ENCODE data around the gene RAP1GAP. TPM values are rescaled to one million over a fixed set of nuclear protein-coding genes. Genes with fewer than 3 reads are reported as not detected.

The RAP1GAP gene
- total RNA-seq, 1 experiment from 2014 or later: 13.4 TPM

DNA sequence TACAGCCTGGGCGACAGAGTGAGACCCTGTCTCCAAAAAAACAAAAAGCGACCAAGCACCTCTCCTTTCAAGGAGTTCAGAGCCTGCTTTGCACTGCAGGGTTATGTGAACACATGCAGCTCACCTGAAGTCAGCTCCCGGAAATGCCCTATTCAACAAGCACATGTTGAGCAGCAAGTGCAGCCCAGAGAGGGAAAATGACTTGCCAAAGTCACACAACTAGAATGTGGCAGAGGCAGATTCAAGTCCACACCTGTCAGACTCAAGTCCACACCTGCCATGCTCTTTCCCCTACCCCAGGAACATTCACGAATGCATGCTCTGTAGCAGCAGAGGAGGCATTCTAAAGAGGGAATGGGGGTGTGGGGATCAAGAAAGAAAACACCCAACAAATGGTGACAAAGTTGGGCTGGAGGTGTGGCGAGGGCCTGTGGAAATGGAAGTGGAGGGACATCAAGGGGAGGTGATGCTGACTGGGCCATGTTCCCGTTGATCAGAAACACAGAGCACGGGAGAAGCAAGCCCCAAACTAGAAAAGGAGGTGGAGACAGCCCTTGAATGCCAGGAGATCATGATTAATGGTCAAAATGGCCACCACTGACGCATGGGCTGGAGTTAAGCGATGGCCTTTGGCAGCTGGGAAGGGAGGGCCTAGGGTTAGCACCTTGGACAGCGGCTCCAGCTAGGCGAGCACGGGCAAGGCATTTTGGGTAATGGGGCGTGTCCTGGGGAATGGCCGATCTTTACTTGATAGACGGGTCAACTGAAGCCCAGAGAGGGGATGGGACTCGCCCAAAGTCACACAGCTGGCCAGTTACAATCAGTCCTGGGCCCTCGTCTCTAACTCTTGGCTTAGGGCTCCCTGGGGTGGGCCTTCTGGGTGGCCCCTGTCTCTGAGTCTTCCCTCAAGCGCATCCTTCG lies 21.5 kb downstream of the RAP1GAP start:
- ATAC-seq (peak; percentile 82), DNase-seq (ENCODE audit: low read depth, low spot score) (peak; percentile 67)
- POLR2A ChIA-PET: interaction anchor here (1.0 kb wide), 1 partner anchor 377 kb away, joined by 3 read pairs; no protein-coding TSS in a partner anchor
- Histone ChIP-seq H3K9me2 (ENCODE audit: insufficient read depth) (no peaks in the 10 kb centered on the region), H3K4me3 (replicated peaks in 1 of 2; ENCODE audit: low read depth in 1 of 2, low read length in 2 of 2) (no peak overlapping the region), H4K20me1 (ENCODE audit: insufficient read depth) (no peaks in the 10 kb centered on the region), H3K27ac (ENCODE audit: low read depth, low read length) (no peak overlapping the region), H3K36me3 (ENCODE audit: control insufficient read depth in 1 of 2, insufficient read depth in 2 of 2, low read length in 2 of 2) (no peaks in the 10 kb centered on the region), H3K79me2 (ENCODE audit: insufficient read depth, low read length) (no peaks in the 10 kb centered on the region), H3K9me3 (ENCODE audit: control insufficient read depth in 1 of 2, insufficient read depth in 1 of 2, low read depth in 1 of 2, low read length in 2 of 2) (no peaks in the 10 kb centered on the region), H3K4me1 (ENCODE audit: control insufficient read depth in 1 of 2, insufficient read depth in 2 of 2, low read length in 2 of 2) (peaks cover 6 to 28% of the 10 kb centered on the region in 2 experiments), H2AFZ (ENCODE audit: low read depth, low read length, poor library complexity, severe bottlenecking) (no peak overlapping the region), H3K9ac (ENCODE audit: low read length) (no peak overlapping the region), H3K4me2 (ENCODE audit: low read length) (0 out of 2 replicates have a peak overlapping the region, but pooled peaks have one; percentile 13), H3K27me3 (ENCODE audit: insufficient read depth, low read length) (no peaks in the 10 kb centered on the region)
- no TSS peak for BruUV-seq (replicated peaks)
- RAD21 ChIA-PET (ENCODE audit: low non-redundant PET in 1 of 2, low total read pairs in 2 of 2, uncharacterized antibody in 2 of 2, unreplicated experiment in 2 of 2): interaction anchor here in 1 of 2 experiments (0.7 kb wide), 1 partner anchor 9 kb away, joined by 3 read pairs; no protein-coding TSS in a partner anchor
- CTCF ChIA-PET: interaction anchor here (1.2 kb wide), 1 partner anchor 11 kb away, joined by 8 read pairs; no protein-coding TSS in a partner anchor
- intact Hi-C loops (cut with micrococcal nuclease): loop anchor here (1.0 kb wide), 1 partner anchor 12 kb away; no protein-coding TSS in a partner anchor
- 0 out of 2 replicates have a peak, but pooled peaks have one; percentile 54 for TF ChIP-seq CBX3 (IDR thresholded peaks at IDR 0.05; ENCODE audit: low read depth)
- TF ChIP-seq, protein P1, sequence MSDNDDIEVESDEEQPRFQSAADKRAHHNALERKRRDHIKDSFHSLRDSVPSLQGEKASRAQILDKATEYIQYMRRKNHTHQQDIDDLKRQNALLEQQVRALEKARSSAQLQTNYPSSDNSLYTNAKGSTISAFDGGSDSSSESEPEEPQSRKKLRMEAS (IDR thresholded peaks at IDR 0.05): no peak
- TF ChIP-seq CEBPB (IDR thresholded peaks at IDR 0.05; ENCODE audit: low read depth): no peak
- peak; percentile 54 for TF ChIP-seq YY1 (IDR thresholded peaks at IDR 0.05; ENCODE audit: extremely low read depth, insufficient replicate concordance, low read depth, low read length)
- TF ChIP-seq, protein P2, sequence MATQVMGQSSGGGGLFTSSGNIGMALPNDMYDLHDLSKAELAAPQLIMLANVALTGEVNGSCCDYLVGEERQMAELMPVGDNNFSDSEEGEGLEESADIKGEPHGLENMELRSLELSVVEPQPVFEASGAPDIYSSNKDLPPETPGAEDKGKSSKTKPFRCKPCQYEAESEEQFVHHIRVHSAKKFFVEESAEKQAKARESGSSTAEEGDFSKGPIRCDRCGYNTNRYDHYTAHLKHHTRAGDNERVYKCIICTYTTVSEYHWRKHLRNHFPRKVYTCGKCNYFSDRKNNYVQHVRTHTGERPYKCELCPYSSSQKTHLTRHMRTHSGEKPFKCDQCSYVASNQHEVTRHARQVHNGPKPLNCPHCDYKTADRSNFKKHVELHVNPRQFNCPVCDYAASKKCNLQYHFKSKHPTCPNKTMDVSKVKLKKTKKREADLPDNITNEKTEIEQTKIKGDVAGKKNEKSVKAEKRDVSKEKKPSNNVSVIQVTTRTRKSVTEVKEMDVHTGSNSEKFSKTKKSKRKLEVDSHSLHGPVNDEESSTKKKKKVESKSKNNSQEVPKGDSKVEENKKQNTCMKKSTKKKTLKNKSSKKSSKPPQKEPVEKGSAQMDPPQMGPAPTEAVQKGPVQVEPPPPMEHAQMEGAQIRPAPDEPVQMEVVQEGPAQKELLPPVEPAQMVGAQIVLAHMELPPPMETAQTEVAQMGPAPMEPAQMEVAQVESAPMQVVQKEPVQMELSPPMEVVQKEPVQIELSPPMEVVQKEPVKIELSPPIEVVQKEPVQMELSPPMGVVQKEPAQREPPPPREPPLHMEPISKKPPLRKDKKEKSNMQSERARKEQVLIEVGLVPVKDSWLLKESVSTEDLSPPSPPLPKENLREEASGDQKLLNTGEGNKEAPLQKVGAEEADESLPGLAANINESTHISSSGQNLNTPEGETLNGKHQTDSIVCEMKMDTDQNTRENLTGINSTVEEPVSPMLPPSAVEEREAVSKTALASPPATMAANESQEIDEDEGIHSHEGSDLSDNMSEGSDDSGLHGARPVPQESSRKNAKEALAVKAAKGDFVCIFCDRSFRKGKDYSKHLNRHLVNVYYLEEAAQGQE (IDR thresholded peaks at IDR 0.05; ENCODE audit: low read depth): peak; percentile 99

Data from HCT116 (cell line).